CD4-positive, CD25-positive, alpha-beta regulatory T cell (primary cell): ENCODE results near the gene ACOD1. TPM values are rescaled to one million over a fixed set of nuclear protein-coding genes. Genes with fewer than 3 reads are reported as not detected.
"Not testable (repeated sequence)": the region's sequence is repeated elsewhere in the genome, so short reads cannot be mapped to it uniquely, and the experiment has no call there.

Source experiments
- ATAC-seq, 2 donors: fragments of 150-1000 bp; cut with Tn5 transposase; one replicate each; pipeline ENCODE4 v1.10.0; 2021; ENCODE audit warnings: low read depth in 2 of 2, moderate number of reproducible peaks in 2 of 2, moderate library complexity in 1 of 2
- DNase-seq, 3 donors: peaks; one replicate each; pipeline versions ENCODE4 v3.0.0 to v3.0.0-alpha.2; 2012 to 2022; ENCODE audit warnings: mixed read lengths in 1 of 3
- H3K27ac ChIP-seq: one replicate; pipeline ENCODE4 v1.7.0; 2013; ENCODE audit warnings: mild to moderate bottlenecking, low read length; ENCODE audit not compliant: insufficient read depth, poor library complexity, severe bottlenecking
- H3K27me3 ChIP-seq: one replicate; pipeline ENCODE4 v1.7.0; 2013; ENCODE audit warnings: low read length; ENCODE audit not compliant: control insufficient read depth, insufficient read depth
- H3K36me3 ChIP-seq: one replicate; pipeline ENCODE4 v1.7.0; 2013; ENCODE audit warnings: mild to moderate bottlenecking, low read length, moderate library complexity; ENCODE audit not compliant: control insufficient read depth, insufficient read depth
- H3K4me1 ChIP-seq: 2 replicates; pipeline ENCODE4 v1.7.0; 2013; ENCODE audit warnings: mild to moderate bottlenecking, low read length; ENCODE audit not compliant: insufficient read depth, control insufficient read depth, poor library complexity, severe bottlenecking
- H3K4me3 ChIP-seq: one replicate; pipeline ENCODE4 v1.7.0; 2013; ENCODE audit warnings: low read depth, mild to moderate bottlenecking, low read length, moderate library complexity
- H3K9me3 ChIP-seq, 2 experiments: 1 replicate in 1 of 2; 2 replicates in 1 of 2; pipeline ENCODE4 v1.7.0; 2013; ENCODE audit warnings: low read length in 2 of 2, mild to moderate bottlenecking in 1 of 2, moderate library complexity in 1 of 2; ENCODE audit not compliant: control insufficient read depth in 2 of 2
- H3K27ac Mint-ChIP-seq, 3 donors: one replicate each; pipeline ENCODE4 v1.8.0; 2020 to 2022; ENCODE audit warnings: mild to moderate bottlenecking in 3 of 3, mixed read lengths in 3 of 3, moderate library complexity in 2 of 3
- H3K27me3 Mint-ChIP-seq: one replicate; pipeline ENCODE4 v1.8.0; 2022; ENCODE audit warnings: mild to moderate bottlenecking, mixed read lengths
- H3K36me3 Mint-ChIP-seq: one replicate; pipeline ENCODE4 v1.8.0; 2020; ENCODE audit warnings: mixed read lengths
- H3K4me1 Mint-ChIP-seq, 4 donors: one replicate each; pipeline ENCODE4 v1.8.0; 2020 to 2022; ENCODE audit warnings: mixed read lengths in 4 of 4, mild to moderate bottlenecking in 1 of 4
- H3K4me3 Mint-ChIP-seq, 4 donors: one replicate each; pipeline ENCODE4 v1.8.0; 2020 to 2022; ENCODE audit warnings: mild to moderate bottlenecking in 4 of 4, mixed read lengths in 4 of 4, moderate library complexity in 3 of 4
- H3K9me3 Mint-ChIP-seq, 7 donors: one replicate each; pipeline ENCODE4 v1.8.0; 2020 to 2022; ENCODE audit warnings: mixed read lengths in 7 of 7, mild to moderate bottlenecking in 3 of 7, moderate library complexity in 2 of 7
- polyA plus RNA-seq, 4 donors: library from polyadenylated mRNA; unstranded; fragments of 300-500 nt; fragmentation: Illumina TruSeq; gene quantifications; one replicate each; pipeline ENCODE4 v1.2.3, GENCODE V29; 2021
- total RNA-seq: library from RNA; stranded (reverse); gene quantifications from one replicate; pipeline ENCODE4 v1.2.3, GENCODE V29; 2022

ACOD1 gene
- total and polyA plus RNA-seq, 5 donors from 2014 or later = not detected

GRCh38 chr13:76953968-76954367, 5.7 kb downstream of the ACOD1 start:
- H3K27me3 ChIP-seq = peaks cover 6% of the 10 kb centered on the region
- Mint-ChIP-seq H3K4me3 (no peak overlapping the region), H3K27ac (no peak overlapping the region), H3K27me3 (peaks cover 28% of the 10 kb centered on the region), H3K9me3 (peaks cover 0 to 11% (median 3%) of the 10 kb centered on the region in 7 donors), H3K36me3 (no peaks in the 10 kb centered on the region), H3K4me1 (no peaks in the 10 kb centered on the region)
- no peaks in the 10 kb centered on the region for H3K4me1 ChIP-seq
- no peak overlapping the region for H3K4me3 ChIP-seq
- H3K27ac ChIP-seq = no peak overlapping the region
- DNase-seq (no peak), ATAC-seq (no peak)
- peaks cover 2 to 4% of the 10 kb centered on the region in 2 experiments for H3K9me3 ChIP-seq
- H3K36me3 ChIP-seq = no peaks in the 10 kb centered on the region

GRCh38 chr13:76954538-76954937, 6.2 kb downstream of the ACOD1 start:
- ATAC-seq = no peak
- H3K4me3 ChIP-seq = no peak overlapping the region
- H3K4me1 Mint-ChIP-seq = no peaks in the 10 kb centered on the region
- peaks cover 28% of the 10 kb centered on the region for H3K27me3 Mint-ChIP-seq
- peaks cover 0 to 13% (median 5%) of the 10 kb centered on the region in 7 donors for H3K9me3 Mint-ChIP-seq
- H3K27ac ChIP-seq = no peak overlapping the region
- DNase-seq = no peak
- H3K36me3 Mint-ChIP-seq = no peaks in the 10 kb centered on the region
- H3K4me3 Mint-ChIP-seq = no peak overlapping the region
- H3K27ac Mint-ChIP-seq = no peak overlapping the region
- no peaks in the 10 kb centered on the region for H3K36me3 ChIP-seq
- peaks cover 4 to 9% of the 10 kb centered on the region in 2 experiments for H3K9me3 ChIP-seq
- H3K27me3 ChIP-seq = peaks cover 6% of the 10 kb centered on the region
- H3K4me1 ChIP-seq = no peaks in the 10 kb centered on the region

- Histone ChIP-seq H3K9me3 (peaks cover 10 to 16% of the 10 kb centered on the region in 2 experiments), H3K36me3 (no peaks in the 10 kb centered on the region), H3K27ac (no peak overlapping the region), H3K4me1 (no peaks in the 10 kb centered on the region), H3K27me3 (peaks cover 6% of the 10 kb centered on the region), H3K4me3 (no peak overlapping the region)
- peaks cover 0 to 13% (median 5%) of the 10 kb centered on the region in 7 donors for H3K9me3 Mint-ChIP-seq
- H3K4me1 Mint-ChIP-seq = no peaks in the 10 kb centered on the region
- H3K27ac Mint-ChIP-seq = no peak overlapping the region
- no peak overlapping the region for H3K4me3 Mint-ChIP-seq
- no peak for ATAC-seq
- DNase-seq = no peak
- peaks cover 28% of the 10 kb centered on the region for H3K27me3 Mint-ChIP-seq
- no peaks in the 10 kb centered on the region for H3K36me3 Mint-ChIP-seq
These were observed 6.9 kb downstream of the ACOD1 start for GRCh38 chr13:76955193-76955592.

- H3K4me1 Mint-ChIP-seq = no peaks in the 10 kb centered on the region
- H3K4me3 ChIP-seq = no peak overlapping the region
- no peaks in the 10 kb centered on the region for H3K36me3 Mint-ChIP-seq
- ATAC-seq = no peak
- H3K27me3 Mint-ChIP-seq = peaks cover 28% of the 10 kb centered on the region
- peaks cover 12 to 21% of the 10 kb centered on the region in 2 experiments for H3K9me3 ChIP-seq
- peaks cover 5% of the 10 kb centered on the region for H3K27me3 ChIP-seq
- H3K4me3 Mint-ChIP-seq = no peak overlapping the region
- H3K36me3 ChIP-seq = no peaks in the 10 kb centered on the region
- no peak overlapping the region for H3K27ac ChIP-seq
- no peak for DNase-seq
- H3K9me3 Mint-ChIP-seq = peaks cover 0 to 17% (median 10%) of the 10 kb centered on the region in 7 donors
- H3K27ac Mint-ChIP-seq = no peak overlapping the region
- H3K4me1 ChIP-seq = no peaks in the 10 kb centered on the region
These were observed 7.3 kb downstream of the ACOD1 start for GRCh38 chr13:76955661-76956060.

GRCh38 chr13:76958841-76959432, 10.6 kb downstream of the ACOD1 start:
- Mint-ChIP-seq H3K4me3 (peak overlapping the region in 1 of 4 donors; percentile 86), H3K9me3 (peaks cover 1 to 20% (median 11%) of the 10 kb centered on the region in 7 donors), H3K27ac (no peak overlapping the region), H3K4me1 (no peaks in the 10 kb centered on the region), H3K36me3 (no peaks in the 10 kb centered on the region), H3K27me3 (peaks cover 22% of the 10 kb centered on the region)
- ATAC-seq (no peak), DNase-seq (no peak)
- Histone ChIP-seq H3K27me3 (no peaks in the 10 kb centered on the region), H3K9me3 (peaks cover 18 to 25% of the 10 kb centered on the region in 2 experiments), H3K27ac (no peak overlapping the region), H3K36me3 (no peaks in the 10 kb centered on the region), H3K4me3 (no peak overlapping the region), H3K4me1 (no peaks in the 10 kb centered on the region)

GRCh38 chr13:76959734-76960133, 11.4 kb downstream of the ACOD1 start:
- Mint-ChIP-seq H3K27me3 (peaks cover 24% of the 10 kb centered on the region), H3K4me3 (peak overlapping the region in 1 of 4 donors; percentile 86), H3K9me3 (peaks cover 1 to 20% (median 11%) of the 10 kb centered on the region in 7 donors)
- H3K27me3 ChIP-seq, H3K27ac Mint-ChIP-seq, H3K4me3 ChIP-seq, H3K36me3 ChIP-seq, DNase-seq, H3K27ac ChIP-seq, H3K4me1 Mint-ChIP-seq, H3K4me1 ChIP-seq, H3K36me3 Mint-ChIP-seq, ATAC-seq: not testable (repeated sequence)
- peaks cover 18 to 25% of the 10 kb centered on the region in 2 experiments for H3K9me3 ChIP-seq

GRCh38 chr13:76965759-76966421, 17.6 kb downstream of the ACOD1 start:
- Histone ChIP-seq H3K4me1 (no peaks in the 10 kb centered on the region), H3K9me3 (peaks cover 2 to 3% of the 10 kb centered on the region in 2 experiments), H3K36me3 (no peaks in the 10 kb centered on the region), H3K27me3 (no peaks in the 10 kb centered on the region), H3K27ac (no peak overlapping the region), H3K4me3 (no peak overlapping the region)
- Mint-ChIP-seq H3K9me3 (peaks cover 0 to 1% (median 0%) of the 10 kb centered on the region in 7 donors), H3K4me1 (no peaks in the 10 kb centered on the region), H3K27me3 (peaks cover 23% of the 10 kb centered on the region), H3K4me3 (no peak overlapping the region), H3K36me3 (no peaks in the 10 kb centered on the region), H3K27ac (no peak overlapping the region)
- ATAC-seq (no peak), DNase-seq (no peak)

GRCh38 chr13:76967031-76967430, 18.7 kb downstream of the ACOD1 start:
- Histone ChIP-seq H3K27ac (no peak overlapping the region), H3K9me3 (no peaks in the 10 kb centered on the region), H3K27me3 (no peaks in the 10 kb centered on the region), H3K4me3 (no peak overlapping the region), H3K36me3 (no peaks in the 10 kb centered on the region), H3K4me1 (no peaks in the 10 kb centered on the region)
- H3K4me1 Mint-ChIP-seq = no peaks in the 10 kb centered on the region
- H3K36me3 Mint-ChIP-seq = no peaks in the 10 kb centered on the region
- H3K27ac Mint-ChIP-seq = peak overlapping the region in 1 of 3 donors; percentile 38
- peaks cover 0 to 1% (median 0%) of the 10 kb centered on the region in 7 donors for H3K9me3 Mint-ChIP-seq
- no peak for DNase-seq
- ATAC-seq = no peak
- no peak overlapping the region for H3K4me3 Mint-ChIP-seq
- peaks cover 29% of the 10 kb centered on the region for H3K27me3 Mint-ChIP-seq
